NCI-H2107 treated with DMSO at 0.1 percent for 48 hours (cell line): ENCODE results near the gene APOBEC3G.

ENCODE experiments used
- DNase-seq: peaks from one replicate; lab custom pipeline; 2025; ENCODE audit not compliant: unreplicated experiment; lab: John Stamatoyannopoulos, UW

Gene APOBEC3G

DNA sequence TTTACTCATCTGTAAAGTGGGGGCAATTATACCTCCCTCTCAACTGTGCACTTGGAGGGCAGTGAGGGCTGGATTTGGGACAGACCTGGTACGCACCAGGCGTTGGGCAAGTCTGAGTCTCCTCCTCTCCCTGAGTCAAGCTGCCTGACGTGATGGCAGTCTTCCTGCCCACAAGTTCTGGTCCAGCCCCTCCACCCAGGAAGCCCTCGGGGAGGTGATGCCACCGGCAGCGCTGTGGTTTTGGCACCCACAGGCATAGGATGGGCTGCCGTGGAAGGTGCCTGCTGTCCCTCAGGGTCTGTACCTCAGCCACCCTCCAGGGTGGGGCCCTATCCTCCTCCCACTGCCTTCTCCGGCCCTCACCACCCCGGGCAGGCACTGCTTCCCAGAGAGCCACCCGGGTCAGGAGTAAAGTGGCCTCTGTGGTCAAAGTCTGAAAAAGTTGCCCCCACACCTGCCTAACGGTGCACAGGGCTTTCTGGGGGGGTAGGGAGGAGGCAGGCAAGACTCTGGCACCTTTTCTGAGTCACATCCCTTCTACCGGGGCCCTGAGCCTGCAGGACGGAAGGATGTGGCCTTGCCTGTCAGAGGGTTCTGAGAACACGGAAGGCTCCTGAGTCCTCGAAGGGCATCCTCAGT, 13.5 kb downstream of the APOBEC3G start:
- no peak for DNase-seq

DNA sequence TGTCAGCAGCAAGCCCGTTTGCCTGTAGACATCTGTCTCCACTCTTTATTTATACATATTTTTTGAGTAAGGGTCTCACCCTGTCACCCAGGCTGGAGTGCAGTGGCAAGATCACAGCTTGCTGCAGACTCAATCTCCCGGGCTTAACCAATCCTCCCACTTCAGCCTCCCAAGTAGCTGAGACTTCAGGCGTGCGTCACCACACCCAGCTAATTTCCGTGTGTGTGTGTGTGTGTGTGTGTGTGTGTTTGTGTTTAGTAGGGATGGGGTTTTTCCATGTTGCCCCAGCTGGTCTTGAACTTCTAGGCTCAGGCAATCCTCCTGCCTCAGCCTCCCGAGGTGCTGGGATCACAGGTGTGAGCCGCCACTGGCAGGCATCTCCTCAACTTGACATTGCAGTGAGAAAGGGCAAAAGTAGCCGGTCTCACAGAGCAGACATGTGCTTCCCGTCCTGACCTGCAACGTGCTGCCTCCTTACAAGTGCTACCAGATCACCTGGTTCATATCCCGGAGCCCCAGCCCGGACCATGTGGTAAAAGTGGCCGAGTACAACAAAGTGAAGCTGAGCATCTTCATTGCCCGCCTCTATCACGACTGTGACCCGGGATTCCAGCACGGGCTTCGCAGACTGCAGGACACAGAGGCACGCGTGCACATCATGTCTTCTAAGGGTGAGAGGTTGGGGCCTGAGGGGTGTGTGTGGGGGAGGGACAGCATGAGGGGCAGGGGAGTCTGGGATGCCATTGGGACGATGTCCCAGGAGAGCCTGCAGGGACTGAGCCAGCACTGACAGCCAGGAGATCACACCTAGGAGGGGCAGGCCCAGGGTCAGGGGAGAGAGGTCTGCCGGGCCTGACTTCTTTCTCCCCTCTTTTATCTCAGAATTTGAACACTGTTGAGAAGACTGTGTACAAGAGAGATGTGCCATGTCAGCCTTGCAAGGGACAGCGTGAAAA, 14.3 kb downstream of the APOBEC3G start:
- no peak for DNase-seq

GRCh38 chr22:39092111-39092862, 15.2 kb downstream of the APOBEC3G start:
- DNase-seq = no peak

GRCh38 chr22:39094717-39095389, 17.8 kb downstream of the APOBEC3G start:
- no peak for DNase-seq

- DNase-seq = no peak
Measured at GRCh38 chr22:39095971-39096370, 18.9 kb downstream of the APOBEC3G start.

DNA sequence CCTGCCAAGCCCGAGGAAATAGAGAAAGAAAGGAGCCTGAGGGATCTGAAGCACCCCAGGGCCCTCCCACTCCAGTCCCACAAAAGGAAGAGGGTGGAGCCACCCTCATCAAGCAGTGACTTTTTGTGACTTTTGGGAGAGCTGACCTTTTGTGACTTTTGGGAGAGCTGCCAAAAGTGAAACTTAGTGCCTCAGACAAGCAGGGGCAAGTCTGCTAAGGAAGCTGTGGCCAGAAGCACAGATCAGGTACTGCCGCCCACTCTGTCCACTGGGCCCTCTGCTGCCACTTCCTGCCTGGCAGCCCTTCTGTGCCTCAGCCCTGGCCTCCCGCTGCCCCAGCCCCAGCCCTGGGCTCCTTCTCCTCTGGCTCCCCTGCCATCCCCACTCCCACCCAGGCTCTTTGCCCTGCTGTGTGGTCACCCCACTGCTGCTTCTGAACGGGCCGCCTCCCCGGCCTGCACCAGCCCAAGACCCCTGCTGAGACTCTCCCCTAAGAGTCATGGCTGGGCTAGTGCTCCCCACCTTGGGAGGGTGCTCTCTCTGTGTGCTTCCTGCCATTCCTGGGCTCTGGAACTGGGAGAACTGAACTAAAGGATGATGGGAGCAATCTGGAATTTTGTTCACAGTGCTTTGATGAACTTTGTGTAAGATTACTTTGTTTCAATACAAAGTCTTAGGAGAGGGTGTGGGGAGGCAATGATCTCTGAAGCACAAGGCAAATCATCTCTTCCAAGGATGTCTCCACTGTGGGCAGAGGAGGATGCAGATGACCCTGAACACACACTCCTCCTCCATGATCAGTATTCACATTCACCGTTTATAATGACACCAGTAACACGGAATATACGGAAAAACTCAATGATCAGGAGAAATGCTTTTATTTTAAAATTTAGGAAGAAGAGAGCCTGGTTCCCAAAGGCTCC, 20.3 kb downstream of the APOBEC3G start, which contains the start of gene APOBEC3H:
TSS of gene APOBEC3H (plus strand) at position 147 of the 923 bp plus-strand sequence. CDS start 3,035 bp downstream, outside the sequence.
- no peak for DNase-seq

DNA sequence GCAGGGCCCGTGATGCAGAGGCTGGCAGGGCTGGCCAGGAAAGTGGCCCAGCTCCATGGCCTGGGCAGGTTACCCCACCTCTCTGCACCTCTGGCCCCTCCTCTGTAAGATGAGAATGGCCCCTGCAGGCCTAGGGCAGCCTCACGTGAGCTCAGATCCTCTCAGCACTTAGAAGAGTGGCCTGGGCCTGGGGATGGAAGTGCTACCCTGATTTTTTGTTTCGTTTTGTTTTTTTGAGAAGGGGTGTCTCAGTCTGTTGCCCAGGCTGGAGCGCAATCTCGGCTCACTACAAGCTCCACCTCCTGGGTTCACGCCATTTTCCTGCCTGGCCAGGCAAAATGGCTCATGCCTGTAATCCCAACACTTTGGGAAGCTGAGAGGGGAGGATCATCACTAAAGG, 21.0 kb downstream of the APOBEC3G start:
- peak; percentile 14 for DNase-seq

- no peak for DNase-seq
Measured at GRCh38 chr22:39098576-39098975, 21.5 kb downstream of the APOBEC3G start.

- DNase-seq = no peak
Measured at GRCh38 chr22:39101226-39101625, 24.2 kb downstream of the APOBEC3G start.

GRCh38 chr22:39103431-39103830, 26.4 kb downstream of the APOBEC3G start:
- DNase-seq = no peak

DNA sequence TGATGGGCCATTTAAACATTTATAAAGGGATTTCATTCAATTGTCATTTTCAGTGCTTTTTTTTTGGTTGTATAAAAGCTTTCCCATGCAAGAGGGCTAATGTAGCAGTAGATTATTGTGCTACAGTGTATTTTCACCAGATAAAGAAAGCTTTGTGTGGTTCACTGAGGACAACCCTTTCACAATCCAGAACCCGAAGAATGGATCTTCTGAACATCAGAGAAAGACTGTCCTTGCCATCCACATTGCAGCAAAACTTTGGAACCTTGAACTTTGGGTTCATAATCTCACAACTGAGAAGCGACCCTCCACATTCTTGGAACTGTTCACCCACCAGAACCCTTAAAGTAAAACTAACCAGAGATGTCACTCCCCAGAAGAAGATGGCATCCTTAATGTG, 29.3 kb downstream of the APOBEC3G start:
- DNase-seq = no peak

DNA sequence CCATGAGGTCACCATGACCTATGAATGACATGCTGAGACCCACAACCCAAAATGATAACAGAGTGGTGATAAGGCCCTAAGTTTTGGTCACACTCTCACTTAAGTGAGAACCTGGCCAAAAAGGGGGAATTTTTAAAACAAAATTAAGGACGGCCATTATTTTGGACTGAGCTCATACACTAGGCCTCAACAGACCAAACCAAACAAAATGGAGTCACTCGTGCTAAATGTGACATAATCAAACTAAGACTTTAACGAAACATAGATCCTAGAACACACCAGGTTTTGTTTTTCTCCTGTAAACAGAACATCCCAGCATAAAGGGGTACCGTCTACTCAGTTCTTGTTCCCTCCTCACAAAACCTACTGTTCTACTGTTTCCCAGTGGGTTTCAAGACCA, 31.4 kb downstream of the APOBEC3G start:
- no peak for DNase-seq

GRCh38 chr22:39109361-39109760, 32.3 kb downstream of the APOBEC3G start:
- DNase-seq = no peak

- DNase-seq = no peak
Measured at GRCh38 chr22:39110631-39111561, 33.8 kb downstream of the APOBEC3G start.

- DNase-seq = no peak
Measured at GRCh38 chr22:39114112-39114511, 37.0 kb downstream of the APOBEC3G start.

GRCh38 chr22:39115570-39115969, 38.5 kb downstream of the APOBEC3G start:
- no peak for DNase-seq

DNA sequence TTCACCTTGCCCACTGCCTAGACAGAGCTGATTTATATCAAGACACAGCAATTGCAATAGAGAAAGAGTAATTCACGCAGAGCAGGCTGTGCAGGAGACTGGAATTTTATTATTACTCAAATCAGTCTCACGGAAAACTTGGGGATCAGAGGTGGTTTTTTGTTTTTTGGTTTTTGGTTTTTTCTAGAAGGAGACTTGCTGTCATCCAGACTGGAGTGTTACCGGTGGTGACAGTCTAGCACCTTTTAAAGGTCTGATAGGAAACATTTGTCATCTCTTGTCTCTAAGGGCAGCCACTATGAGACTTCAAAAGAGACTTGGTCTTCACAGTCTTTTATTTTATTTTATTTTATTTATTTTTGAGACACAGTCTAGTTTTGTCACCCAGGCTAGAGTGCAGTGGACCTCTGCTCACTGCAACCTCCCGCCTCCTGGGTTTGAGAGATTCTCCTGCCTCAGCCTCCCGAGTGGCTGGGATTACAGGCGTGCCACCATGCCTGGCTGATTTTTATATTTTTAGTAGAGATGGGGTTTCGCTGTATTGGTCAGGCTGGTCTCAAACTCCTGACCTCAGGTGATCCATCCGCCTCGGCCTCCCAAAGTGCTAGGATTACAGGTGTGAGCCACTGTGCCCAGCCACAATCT, 39.0 kb downstream of the APOBEC3G start:
- DNase-seq = no peak

DNA sequence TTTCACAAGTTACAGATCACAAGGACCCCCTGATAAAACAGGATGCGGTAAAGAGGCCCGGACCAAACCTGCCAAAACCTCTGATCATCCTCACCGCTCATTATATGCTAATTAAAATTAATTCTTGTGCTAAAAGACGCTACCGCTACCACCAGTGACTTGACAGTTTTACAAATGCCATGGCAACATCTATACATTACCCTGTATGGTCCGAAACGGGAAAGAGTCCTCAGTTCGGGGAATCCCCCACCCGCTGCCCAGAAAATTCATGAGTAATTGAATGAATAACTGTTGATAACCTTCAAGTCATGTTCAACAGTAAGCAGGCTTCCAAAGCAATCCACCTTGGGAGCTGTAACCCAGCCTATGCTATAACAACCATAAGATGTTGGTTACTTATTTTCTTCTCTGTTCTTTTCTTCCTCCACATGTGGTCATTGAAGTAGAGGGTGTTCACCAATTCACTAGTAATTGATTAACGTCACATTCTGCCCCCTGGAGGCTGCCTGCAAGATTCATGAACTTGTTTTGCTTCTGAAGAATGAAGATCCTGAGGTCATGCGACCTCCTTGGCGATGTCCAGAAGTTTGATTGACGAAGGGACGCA, 40.6 kb downstream of the APOBEC3G start:
- DNase-seq = no peak
